ENCODE measurements around the gene PRR7.

PRR7 gene

DNA sequence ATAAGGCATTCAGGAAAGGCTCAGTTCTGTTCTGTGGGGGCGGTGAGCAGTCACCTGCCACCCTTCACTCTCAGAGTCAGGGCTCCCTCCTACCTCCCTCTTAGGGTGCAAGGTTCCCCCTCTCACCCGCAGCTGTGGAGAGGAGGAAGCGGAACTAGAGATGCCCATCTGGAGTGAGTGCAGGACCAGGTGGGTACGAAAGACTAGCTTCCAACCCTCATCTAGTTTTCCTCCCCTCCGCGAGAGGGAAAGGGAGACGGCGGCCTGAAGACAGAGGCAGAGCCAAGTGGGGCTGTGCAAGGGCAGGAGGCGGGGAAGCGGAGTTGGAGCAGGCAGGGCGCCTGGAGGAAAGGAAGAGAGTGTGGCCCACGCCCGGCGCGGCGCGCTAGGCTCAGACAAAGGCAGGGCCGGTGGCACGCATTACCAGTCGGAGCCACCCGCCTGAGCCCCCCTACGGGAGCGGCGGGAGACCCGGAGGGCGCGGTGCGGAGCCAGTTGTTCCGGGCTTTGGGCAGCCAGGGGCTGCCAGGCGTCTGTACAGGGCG is 7.3 kb downstream of the PRR7 start:
- DNase-seq = no peak

DNA sequence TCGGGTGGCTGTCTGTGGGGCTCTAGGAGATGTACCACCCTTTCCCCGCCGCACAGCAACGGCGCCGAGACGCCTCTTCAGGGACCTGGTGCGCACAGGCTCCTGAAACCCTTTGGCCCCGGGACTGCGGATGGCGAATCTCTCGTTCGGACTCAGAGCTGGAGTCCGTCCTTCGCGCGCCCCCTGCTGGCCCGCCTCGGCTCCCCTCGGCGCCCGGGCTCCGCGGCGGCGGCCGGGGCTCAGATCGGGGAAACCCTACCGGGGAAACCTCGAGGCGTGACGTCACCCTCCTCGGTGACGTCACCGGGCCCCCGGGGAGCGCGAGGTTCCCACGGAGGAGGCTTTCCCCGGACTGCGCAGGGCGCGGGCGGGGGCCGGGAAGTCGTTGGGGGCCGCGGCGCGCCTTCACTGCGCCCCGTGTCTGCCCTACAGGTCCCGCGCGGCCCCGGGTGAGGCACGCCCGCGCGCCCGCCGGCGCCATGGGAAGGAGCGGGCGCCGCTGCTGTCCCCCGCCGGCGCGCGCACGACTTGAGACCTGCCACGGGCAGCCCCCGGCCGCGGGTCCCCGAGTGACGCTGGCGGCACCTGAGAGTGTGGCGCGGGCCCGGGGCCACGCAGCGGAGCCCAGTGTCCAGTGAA is 7.9 kb downstream of the PRR7 start:
- DNase-seq = peak; percentile 73 to 78

DNA sequence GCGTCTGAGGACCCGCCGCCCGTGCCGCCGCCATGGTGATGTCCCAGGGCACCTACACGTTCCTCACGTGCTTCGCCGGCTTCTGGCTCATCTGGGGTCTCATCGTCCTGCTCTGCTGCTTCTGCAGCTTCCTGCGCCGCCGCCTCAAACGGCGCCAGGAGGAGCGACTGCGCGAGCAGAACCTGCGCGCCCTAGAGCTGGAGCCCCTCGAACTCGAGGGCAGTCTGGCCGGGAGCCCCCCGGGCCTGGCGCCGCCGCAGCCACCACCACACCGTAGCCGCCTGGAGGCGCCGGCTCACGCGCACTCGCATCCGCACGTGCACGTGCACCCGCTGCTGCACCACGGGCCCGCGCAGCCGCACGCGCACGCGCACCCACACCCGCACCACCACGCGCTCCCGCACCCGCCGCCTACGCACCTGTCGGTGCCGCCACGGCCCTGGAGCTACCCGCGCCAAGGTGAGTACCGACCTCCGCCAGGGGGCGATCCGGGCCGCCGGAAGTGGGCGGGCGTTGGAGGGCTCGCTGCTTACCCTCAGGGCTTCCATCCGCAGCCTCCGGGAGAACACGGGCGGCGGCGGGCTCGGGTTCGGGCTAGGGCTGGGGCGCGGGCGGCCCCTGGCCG is 8.5 kb downstream of the PRR7 start:
- DNase-seq = peak in 1 of 2 experiments; percentile 32

DNA sequence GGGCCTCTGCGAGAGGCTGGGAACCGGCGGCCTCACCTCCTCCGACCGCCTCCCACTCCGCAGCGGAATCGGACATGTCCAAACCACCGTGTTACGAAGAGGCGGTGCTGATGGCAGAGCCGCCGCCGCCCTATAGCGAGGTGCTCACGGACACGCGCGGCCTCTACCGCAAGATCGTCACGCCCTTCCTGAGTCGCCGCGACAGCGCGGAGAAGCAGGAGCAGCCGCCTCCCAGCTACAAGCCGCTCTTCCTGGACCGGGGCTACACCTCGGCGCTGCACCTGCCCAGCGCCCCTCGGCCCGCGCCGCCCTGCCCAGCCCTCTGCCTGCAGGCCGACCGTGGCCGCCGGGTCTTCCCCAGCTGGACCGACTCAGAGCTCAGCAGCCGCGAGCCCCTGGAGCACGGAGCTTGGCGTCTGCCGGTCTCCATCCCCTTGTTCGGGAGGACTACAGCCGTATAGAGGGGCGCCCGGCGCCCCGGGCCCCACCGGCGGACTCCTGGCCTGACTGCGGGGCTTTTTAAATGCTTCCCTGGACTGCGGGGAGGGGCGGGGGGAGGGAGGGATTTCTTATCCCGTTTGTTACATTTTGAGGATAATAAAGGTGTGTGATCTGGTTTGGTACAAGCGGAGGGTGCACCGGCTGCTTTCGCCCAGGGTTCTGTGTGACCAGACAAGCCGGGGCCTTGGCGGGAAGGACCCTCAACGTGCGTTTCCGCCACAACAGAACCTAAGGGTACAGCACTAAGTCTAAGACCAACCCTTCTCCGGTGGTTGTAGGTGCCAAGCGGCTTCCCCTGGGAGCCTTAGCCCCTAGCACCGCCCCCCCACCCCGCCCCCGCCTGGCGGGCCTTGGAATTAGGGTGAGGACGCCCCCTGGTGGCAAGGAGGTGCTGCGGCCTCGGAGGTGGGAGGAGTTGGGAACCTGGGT is 9.3 kb downstream of the PRR7 start:
- DNase-seq = peak; percentile 84 to 85

DNA sequence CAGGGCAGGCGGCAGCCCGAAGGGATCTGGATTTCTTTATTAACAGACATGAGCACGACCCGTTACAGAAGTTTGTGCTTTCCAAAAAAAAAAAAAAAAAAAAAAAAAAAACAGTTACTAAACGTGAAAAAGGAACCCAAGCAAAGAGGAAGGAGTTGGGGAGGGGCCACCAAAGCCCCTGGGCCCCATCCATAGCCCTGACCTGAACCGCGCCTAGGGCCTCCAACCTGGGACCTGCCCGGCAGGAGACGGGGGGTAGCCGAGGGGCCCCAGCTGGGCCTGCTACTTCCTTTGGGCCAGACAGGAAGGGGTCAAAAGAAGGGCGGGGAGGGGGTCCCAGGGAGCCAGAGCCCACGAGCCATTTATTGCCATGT is 10.0 kb downstream of the PRR7 start:
- no peak for DNase-seq

DNA sequence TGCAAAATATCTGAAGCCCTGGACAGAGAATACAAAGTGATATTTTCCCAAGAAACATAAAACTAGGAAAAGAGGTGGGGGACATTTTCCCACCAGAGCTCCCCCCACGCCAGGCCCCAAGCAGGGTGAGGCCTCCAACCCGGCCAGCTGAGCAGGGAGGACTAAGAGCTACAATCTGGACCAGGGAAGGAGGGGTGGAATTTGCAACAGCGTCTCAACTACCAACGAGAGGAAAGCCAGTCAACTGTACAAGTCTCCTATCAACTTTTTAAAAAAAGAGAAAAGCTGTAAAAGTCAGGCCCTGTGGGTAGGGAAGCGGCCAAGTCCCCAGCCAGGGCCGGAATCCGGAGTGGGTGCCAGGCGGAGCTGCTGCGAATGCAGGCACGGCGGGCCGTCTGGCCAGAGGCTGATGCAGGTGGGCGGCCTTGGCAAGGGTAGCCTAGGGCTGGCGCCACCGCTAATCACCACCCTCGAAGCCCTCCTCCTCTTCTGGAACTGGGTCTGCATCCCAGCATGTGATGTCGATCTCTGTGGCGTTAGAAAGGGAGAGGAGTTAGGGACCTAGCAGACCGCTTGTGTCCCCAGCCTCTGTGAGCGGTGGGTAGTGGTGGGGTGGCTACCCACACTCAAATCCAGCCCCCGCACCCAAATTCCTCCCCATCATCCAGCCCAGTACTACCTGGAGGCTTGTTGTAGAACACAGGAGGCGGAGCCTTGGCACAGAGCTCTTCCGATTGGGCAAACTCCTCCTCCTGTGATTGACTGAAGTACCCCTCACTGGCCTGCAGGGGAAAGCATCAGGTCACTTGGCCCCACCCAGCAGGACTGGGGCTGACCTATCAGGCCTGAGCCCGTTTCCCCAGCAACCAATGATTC is 10.6 kb downstream of the PRR7 start:
- DNase-seq = peak; percentile 82 to 85

DNA sequence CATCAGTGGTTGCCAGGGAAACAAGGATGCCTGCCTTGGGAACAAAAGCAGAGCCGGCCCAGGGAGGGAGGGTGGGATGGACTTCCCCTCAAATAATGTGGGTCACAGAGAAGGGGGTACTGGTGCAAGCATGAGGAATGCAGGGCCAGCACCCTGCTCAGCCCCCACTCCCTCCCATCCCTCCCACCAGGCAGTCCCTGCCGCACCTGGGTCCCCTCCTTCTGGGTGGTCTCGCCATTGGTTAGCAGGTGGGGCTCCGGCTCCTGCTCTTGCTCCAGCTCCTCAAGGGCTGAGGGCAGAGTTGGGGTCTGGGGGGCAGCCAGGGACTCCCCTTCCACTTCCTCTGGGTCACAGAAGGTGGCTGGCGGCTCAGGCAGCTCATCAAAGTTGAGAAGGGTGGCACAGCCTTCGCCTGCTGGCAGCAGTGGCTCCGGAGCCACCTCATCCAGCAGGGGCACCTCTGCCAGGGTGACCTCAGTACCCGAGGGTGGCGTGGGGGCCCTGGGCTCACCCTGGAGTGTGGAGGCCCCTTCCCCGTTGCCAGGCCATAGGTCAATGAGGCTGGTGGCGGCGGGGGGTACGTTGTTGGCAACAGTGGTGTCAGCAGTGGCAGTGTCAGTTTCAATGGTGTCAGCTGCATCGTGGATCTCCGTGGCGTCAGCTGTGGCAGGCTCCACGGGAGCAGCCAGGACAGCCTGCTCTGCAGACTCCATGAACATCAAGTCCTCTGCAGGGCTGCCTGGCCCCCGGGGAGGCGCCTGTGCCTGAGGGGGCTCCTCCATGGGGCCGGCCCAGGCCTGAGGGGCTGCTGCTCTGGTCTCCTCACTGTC is 11.5 kb downstream of the PRR7 start:
- no peak for DNase-seq

DNA sequence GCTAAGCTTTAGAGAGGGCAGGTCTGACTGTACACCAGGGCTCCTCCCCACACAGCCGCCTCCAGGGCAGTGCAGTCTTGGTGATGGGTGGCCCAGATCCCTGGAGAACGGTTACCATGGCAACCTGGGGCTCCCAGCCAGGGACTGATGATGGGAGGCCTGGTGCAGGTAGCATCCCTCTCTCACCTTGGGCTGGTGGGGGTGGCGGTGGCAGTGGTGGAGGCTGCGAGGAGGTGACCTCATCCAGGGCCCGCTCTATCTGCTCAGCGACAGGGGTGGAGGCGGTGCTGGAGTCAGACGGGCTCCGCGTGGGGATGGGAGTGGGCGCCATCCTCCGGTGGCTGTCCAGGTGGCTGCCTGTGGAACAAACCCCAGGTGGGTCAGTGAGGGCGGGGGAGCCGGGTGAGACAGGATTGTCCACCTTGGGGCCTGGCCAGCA is 12.3 kb downstream of the PRR7 start:
- no peak for DNase-seq

DNA sequence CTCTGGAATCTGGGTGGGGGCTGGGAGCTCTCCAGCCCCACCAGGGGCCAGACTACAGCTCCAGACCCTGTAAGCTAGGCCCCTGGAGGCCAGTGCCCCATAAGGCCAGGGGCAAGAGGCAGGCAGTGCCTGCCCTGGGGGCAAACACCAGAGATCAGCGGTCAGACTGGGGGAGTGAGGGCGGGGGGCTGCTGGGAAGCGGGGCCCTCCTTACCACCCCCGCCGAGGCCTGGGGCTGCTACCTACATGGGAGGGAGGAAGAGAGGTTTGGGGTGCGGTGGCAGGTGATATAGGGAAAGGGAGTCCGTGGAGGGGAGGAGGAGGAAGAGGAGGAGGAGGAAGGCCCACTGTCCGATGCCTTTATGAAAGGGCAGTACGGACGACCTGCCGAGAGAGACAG is 12.7 kb downstream of the PRR7 start:
- DNase-seq = no peak

DNA sequence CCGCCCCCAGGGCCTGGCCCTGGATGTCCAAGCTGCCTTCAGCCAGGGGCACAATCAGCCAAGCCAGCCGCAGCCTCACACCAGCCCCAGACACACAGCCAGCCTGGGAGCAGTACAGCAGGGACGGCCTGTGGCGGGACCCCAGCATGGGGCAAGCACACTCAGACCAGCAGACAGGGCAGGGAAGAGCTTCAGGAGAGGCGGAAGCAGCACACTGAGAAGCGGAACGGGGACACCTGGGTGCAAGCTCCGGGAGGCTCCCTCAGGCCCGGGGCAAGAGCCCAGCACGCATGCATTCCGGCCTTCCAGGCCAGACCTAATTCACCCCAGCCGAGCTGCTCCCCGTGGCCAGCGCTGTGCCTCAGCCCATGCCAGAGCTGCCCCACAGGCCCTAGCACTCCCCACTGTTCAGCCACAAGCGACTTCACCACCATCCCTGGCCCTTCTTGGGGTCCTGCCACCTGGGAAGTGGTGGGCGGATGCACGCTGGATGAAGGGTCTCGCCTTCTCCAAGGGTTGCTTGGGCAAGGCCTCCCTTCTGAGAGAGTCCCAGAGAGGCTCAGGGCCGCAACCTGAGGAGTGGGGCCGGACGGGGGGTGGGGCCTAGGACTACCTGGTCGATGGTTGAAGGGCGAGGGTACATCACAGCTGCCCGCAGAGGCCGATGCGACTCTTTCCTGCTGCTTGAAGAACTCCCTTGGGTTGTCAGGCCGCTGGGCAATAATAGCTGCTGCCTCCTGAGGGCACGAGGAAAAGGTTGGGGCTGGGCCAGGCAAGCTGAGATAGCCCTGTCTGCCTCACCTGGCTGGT is 13.4 kb downstream of the PRR7 start:
- no peak for DNase-seq

DNA sequence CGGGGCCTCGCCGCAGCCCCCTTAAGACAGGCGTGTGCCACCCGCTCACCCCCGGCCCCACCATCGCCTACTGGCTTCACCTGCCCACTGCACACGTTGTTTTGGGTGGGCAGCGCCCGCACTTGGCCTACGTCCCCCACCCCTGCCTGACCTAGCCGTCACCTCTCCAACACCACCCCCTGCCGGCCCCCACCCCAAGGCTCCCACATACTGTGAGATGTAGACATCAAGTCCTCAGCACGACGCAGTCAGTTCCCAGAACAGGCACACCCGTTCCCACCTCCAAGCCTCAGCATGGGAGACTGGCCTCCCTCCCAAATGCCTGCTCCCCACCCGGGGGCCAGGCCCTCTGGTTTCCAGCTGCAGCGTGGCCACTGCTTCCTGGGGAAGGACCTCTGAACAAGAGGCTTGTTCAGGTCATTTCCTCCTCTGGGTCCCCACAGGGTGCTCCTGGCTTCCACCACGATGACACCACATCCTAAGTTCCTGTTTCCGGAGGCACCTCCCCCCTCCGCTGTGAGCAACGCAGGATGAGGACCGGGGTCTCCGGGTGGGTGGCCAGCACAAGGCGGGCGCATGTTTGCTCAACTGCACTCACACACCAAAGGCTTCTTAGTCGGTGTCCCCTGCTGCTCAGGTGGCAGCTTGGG is 15.5 kb downstream of the PRR7 start:
- peak; percentile 75 to 79 for DNase-seq

DNA sequence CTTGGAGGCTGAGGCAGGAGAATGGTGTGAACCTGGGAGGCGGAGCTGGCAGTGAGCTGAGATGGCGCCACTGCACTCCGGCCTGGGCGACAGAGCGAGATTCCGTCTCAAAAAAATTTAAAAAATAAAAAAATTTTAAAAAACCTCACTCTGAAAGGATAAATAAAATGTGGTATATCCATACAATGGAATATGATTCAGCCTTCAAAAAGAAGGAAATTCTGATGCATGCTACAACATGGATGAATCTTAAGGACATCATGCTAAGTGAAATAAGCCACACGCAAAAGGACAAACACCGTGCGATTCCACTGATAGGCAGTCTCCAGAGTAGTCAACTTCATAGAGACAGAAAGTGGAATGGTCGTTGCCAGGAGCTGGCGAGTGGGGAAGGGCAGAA is 18.4 kb downstream of the PRR7 start:
- DNase-seq = no peak

DNA sequence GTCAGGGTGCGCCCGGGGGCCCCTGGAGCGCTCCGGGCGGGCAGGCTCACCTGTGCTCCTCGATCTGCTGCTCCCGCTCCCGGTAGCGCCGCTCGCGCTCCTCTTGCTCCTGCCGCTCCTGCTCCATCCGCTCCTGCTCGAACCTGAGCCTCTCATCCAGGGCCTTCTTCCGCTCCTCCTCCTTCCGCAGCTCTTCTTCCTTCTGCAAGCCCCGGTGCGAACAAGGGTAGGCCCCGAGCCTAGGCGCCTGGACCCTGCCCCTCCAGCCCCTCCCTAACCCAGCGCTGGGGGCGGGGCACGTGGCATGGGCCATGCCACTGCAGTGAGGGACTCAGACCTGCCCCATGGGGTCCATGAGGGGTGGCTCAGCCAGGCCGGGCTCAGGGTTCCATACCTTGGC is 20.2 kb downstream of the PRR7 start:
- no peak for DNase-seq

DNA sequence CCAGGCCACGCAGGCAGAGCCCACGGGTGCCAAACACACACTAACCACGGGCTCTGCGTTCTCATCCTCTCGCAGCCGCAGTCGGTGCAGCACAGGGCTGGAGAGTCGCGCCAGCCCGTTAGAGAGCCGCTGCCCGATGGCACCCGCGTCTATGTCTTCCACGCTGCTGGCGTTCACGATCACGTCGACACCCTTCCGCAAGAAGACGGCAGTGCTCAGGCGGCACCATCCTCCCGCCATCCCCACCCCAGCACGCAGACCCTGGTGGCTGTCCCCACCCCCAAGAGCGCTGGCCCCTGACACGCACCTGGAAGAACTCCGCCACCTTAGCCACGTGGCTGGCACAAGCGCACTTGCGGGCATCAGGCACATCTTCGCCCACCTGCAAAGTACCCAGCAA is 20.8 kb downstream of the PRR7 start:
- no peak for DNase-seq

DNA sequence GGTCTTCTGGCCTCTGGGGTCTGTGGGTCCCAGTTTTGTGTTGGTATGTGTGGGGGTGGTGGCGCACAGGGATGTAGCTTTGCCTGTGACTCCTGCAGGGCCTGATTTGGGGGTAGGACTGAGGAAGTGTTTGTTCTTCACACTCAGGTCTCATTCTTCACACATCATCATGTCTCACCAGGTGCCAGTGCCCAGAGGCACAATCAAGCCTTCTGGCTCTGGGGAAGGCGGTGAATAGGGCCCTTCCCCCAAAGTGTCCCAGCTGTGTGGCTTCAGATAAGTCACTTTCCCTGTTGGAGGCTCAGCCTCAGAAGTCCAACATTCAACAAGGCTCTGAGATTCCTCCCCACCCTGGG is 21.7 kb downstream of the PRR7 start:
- DNase-seq = no peak

DNA sequence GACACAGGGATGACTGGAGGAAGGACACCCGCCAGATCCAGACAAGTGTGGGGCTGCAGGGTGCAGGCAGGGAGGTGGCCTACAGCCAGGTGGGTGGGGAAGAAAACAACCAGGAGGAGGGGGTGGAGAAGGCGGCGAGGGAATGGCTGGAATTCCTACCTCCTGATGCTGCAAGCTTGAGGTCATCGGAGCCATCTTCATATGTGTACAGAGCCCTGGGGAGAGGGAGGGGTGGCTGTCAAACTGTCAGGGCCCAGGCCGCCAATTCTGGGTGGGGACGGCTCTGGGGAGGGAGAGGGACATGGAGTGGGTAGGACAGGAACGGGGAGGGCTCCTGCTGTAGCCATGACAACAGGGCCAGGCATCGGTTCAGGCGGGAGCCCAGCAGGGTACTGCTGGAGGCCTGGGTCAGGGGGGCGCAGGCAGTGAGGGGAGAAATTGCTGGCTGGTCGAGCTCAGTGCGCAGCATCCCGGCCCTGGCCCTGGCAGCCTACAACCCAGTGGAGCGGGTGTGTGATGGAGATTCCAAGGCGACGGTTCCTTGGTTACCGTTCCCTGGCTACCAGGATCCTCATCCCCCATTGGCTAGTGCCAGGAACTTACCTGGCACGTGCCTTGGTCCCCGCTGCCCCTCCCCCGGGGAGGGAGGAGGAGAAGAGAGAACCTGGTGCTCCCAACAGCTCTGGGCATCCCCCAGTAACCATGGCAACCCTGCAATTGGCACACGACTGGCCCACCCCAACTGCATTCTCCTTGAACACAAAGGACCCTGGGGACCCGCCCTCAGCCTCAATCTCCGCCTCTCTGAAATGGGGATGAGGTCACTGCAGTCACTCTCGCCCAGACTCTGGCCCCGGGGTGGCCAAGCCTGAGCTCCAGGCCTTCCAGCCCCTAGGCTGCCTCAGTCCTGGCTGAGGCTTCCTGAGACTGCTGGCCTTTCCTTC is 22.3 kb downstream of the PRR7 start:
- no peak for DNase-seq

DNA sequence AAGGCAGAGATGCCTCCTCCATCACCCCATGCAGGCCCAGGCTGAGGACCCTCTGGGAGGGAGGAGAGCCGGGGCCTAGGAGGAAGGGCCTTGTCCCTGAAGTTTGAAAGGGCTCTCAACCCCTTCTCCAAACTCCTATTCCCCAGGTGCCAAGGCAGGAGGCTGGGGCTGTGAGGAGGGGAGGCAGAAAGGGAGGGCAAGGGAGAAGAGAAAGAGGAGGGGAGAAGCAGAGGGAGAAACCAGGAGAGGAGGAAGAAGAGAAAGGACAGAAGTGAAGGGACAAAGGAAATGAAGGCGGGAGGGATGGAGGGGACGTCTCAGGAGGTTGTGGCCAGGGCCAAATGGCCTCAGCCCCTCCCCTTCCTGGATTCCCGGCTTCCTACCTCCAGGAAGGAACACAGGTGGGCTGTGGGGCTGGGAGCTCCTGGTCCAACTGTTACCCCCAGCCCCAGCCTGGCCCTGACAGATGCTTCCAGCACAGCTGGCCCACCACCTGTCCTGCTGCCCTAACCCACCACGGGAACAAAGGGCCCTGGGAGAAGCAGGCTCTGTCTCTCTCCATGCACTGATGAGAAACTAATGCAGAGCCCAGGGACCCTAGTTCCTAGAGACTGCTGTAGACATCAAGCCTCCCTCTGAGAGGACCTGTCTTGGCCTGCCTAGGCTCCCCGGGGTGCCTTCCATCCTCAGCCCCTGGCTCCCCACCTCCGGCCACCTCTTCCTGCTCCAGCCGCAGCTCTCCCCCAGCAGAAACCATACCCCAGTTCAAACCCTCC is 23.3 kb downstream of the PRR7 start:
- DNase-seq = no peak

Measured in Kasumi-1 (cell line).